GM18861 (cell line): ENCODE results near the gene TRIM50.
"Not testable (repeated sequence)": the region's sequence is repeated elsewhere in the genome, so short reads cannot be mapped to it uniquely, and the experiment has no call there.

ENCODE experiments used
- ATAC-seq: cut with Tn5 transposase; IDR thresholded peaks from one replicate; pipeline ENCODE4 v1.9.1; 2021; ENCODE audit not compliant: unreplicated experiment

The TRIM50 gene

GRCh38 chr7:73350306-73351068 is 22.6 kb upstream of the TRIM50 start:
- no peak for ATAC-seq

DNA sequence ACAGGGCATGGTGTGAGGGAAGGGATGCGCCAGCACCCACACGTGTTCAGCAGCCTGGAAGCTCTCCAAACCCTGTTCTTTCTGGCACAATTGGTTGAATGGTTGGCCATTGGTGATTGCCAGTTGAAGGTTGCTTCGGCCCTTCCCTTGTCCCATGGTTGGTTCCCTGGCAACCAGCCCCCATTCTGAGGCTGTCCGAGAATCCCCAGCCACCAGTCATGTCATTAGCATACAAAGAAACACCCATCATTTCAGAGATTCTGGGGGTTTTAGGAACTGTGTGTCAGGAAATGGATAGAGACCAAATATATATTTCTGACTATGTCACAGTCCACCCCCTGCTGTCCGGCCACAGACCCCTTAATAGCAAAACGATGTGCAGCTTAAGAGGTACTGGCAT is 21.9 kb upstream of the TRIM50 start:
- ATAC-seq, result no peak

DNA sequence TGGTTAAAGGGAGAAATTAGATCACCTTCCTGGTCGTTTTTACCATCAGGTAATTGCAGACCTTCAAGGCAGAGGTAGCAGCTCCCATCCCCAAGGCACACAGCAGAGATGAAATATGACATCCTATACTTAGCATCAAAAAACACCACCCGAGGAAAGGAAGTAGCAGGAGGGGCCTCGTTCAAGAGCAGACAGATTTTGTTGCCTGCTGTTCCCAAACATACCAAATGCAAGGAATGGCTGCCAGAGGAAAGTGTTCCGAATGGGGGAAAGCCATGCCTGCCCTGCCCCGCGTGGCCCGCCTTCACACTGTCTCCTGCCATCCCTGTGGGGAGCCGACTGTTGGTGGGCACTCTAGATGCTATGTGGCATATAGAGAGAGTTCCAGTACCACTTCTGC is 18.1 kb upstream of the TRIM50 start:
- ATAC-seq, result no peak

GRCh38 chr7:73345538-73345937 is 17.7 kb upstream of the TRIM50 start:
- no peak for ATAC-seq

- ATAC-seq, result no peak
Measured at GRCh38 chr7:73343671-73344380, 15.9 kb upstream of the TRIM50 start.

GRCh38 chr7:73342645-73343044 is 14.8 kb upstream of the TRIM50 start:
- no peak for ATAC-seq

DNA sequence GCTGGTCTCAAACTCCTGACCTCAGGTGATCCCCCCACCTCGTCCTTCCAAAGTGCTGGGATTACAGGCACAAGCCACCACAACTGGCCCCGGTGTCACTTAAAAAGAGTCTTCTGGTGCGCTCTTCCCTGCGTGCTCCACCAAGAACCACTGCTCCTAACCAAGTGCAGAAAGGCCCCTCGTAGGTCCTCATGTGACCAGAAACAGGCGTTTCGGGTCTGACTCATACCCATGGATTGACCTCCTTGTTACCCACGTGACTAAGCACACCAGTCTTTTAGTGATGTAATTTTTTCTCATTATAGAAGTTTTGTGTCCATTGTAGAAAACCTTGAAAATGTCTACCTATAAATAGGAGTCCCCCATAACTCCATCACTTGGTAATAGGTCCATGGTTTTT is 14.0 kb upstream of the TRIM50 start:
- no peak for ATAC-seq

DNA sequence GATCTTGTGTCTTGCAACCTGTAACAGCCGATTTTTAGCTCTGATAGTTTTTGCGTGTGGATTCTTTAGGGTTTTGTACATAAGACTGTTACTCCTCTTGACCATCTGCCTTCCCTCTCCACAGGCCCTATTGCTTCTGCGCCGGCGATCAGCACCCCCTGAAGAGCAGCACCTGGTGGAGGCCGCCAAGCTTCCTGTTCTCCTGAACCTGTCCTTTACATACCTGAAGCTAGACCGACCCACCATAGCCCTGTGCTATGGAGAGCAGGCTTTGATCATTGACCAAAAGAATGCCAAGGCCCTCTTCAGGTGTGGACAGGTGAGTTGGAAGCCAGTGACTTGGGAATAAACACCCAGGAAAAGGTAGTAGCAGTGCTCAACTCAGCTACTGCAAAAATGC is 12.6 kb upstream of the TRIM50 start:
- no peak for ATAC-seq

GRCh38 chr7:73338321-73338720 is 10.4 kb upstream of the TRIM50 start:
- ATAC-seq, result no peak

DNA sequence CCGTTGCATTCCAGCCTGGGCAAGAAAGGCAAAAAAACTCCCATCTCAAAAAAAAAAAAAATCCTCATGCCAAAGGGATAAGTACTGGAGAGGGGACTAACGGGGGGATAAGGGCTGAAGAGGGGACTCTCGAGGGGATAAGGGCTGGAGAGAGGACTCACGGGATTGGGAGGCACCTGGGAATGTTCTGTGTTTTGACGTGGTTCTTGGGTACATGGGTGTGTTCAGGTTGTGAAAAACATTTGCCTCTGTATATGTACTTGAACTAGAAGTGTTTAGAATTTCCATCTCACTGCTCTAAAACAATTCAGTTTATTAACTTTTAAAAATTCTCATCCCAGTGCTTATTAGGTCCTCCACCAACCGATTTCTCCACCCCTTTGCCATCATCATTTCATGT is 4.6 kb upstream of the TRIM50 start:
- ATAC-seq, result no peak

- ATAC-seq, result no peak
Measured at GRCh38 chr7:73330772-73331171, 2.9 kb upstream of the TRIM50 start.

GRCh38 chr7:73329861-73330581 is 2.1 kb upstream of the TRIM50 start:
- no peak for ATAC-seq

DNA sequence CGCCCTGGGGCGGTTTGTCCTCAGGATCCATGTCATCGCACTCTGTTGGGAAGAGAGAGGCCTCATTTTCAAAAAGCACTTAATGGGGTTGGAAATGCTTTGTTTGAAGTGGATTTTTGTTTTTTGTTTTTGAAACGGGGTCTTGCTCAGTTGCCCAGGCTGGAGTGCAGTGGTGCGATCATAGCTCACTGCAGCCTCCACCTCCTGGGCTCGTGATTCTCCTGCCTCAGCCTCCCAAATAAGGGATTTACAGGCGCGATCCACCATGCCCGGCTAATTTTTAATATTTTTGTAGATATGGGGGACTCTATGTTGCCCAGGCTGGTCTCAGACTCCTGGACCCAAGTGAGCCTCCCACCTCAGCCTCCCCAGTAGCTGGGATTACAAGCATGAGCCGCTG is 814 bp upstream of the TRIM50 start:
- no peak for ATAC-seq

DNA sequence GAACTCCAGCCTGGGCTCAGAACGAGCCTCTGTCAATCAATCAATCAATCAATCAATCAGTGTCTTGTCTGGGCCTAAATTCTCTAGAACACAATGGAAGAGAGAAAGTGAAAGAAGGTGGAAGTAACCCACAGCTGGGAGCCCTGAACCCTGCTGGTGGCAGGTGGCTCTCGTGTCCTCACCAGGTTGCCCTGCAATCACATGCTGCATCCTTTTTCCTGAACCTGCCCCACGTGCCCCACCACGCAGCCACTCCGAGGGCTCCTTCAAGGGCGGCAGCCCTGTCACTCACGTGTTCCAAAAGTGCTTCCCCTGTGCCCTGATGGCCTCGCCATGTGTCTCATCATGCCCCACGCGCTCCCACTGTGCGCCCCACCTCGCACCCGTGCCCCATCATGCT is 433 bp downstream of the TRIM50 start:
- not testable (repeated sequence) for ATAC-seq

GRCh38 chr7:73325424-73325823 is 2.5 kb downstream of the TRIM50 start:
- not testable (repeated sequence) for ATAC-seq

DNA sequence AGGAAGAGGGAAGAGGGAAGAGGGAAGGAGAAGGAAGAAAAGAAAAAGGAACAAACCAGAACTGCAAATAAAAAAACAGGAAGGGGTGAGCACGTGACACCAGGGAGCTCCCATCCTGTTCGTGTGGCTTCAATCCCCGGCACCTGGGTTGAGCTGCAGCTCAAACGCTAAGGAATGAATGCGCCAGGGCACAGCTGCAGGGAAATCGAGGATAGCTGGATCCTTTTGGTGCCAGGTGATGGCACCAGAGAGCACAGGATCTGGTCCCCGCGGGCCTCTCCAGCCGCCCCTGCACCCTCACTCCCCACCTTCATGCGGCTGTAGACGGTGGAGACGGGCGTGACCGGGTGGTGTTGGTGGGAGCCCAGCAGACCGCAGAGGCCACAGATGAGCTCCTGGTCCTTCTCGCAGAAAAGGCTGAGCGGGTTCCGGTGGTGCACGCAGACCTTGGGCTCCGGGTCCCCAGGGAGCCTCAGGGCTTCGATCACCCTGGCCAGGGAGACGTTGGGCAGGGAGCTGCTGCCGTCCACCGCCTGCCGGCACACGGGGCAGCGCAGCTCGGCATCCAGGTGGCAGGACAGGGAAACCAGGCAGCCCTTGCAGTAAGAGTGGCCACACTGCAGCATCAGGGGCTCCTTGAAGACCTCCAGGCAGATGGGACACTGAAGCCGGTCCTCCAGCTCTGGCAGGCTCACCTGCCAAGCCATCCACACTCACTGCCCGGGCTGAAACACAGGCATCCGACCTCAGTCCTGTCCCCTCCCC is 3.6 kb downstream of the TRIM50 start:
- ATAC-seq, result not testable (repeated sequence)

DNA sequence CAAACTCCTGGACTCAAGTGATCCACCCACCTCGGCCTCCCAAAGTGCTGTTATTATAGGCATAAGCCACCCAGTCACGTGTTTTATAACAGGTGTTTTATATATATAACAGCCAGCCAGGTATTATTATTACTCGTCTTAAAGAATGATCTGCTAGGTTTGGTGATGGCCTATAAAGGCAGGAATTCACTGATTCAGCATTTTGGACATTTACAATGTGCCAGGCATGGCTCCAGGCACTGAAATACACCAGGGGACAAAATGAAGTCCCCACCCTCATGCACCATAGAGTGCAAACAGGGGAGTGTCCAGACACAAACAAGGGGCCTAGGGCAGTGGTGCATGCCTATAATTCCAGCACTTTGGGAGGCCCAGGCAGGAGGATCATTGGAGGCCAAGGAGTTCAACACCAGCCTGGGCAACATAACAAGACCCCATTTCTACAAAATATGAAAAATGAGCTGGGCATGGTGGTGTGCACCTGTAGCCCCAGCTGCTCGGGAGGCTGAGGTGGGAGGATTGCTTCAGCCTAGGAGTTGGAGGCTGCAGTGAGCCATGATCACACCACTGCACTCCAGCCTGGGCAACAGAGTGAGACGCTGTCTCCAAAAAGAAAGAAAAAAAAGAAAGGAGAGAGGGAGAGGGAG is 4.3 kb downstream of the TRIM50 start:
- ATAC-seq, result not testable (repeated sequence)

- not testable (repeated sequence) for ATAC-seq
Measured at GRCh38 chr7:73320009-73320408, 7.9 kb downstream of the TRIM50 start.

DNA sequence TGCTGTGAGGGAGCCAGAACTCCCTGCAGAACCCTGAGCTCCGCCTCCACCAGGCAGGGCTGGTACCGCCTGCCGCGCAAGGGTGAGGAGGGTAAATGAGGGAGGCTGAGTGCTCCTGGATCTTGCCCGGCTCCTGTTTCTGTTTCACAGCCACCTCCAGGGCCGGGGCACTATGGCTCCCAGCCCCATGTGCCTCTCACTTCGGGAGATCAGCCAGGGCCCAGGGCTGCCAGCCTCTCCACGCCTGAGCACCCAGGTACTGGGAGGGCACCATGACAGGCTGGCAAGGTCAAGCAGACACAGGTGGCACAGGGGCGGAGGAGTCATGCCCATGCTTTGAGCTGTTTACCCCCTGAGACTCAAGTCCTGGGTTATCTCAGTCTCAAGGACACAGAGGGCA is 8.3 kb downstream of the TRIM50 start:
- ATAC-seq, result not testable (repeated sequence)

DNA sequence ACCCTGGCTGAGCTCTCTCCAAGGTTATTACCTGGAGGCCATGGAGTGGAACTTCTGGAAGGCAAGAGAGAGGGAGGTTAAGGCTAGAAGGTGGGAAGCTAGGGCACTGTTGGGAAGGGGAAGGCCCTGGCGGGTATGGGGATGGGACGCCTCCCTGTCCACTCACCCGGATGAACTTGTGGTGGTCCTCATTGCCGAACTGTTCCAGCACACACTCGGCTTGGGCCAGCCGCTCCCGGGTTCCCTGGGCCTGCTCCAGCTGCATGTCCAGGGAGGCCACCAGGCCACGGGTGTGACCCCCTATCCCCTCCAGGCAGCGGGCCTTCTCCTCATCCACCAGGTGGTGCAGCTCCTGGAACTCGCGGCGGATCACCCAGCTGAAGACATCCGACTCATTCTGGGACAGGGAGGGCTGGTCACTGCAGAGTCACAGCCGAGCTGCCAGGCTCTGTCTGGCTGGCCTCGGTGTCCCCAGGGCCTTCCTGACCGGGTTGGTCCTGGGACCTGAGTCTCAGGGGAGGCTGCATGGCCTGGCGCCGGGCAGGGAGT is 9.2 kb downstream of the TRIM50 start:
- ATAC-seq, result not testable (repeated sequence)
